ENCODE data around the gene TAAR8. TPM values are rescaled to one million over a fixed set of nuclear protein-coding genes. Genes with fewer than 3 reads are reported as not detected.
A peak's percentile ranks its signal among the peaks of the same experiment; 100 is the strongest.
"Not testable (repeated sequence)": the region's sequence is repeated elsewhere in the genome, so short reads cannot be mapped to it uniquely, and the experiment has no call there.

The TAAR8 gene
- polyA plus RNA-seq, 1 donor (not counting 4 experiments of a cell fraction or from before 2014, with no cell fraction given): not detected

GRCh38 chr6:132530293-132530974 is 22.0 kb upstream of the TAAR8 start:
- H3K9me1 ChIP-seq (ENCODE audit: control insufficient read depth, extremely low read depth, insufficient read depth, low read length): no peaks in the 10 kb centered on the region
- no peaks in the 10 kb centered on the region for H3K4me1 ChIP-seq (ENCODE audit: control insufficient read depth, extremely low read depth, insufficient read depth, low read length)
- H3K27me3 ChIP-seq (ENCODE audit: control insufficient read depth, extremely low read depth, insufficient read depth, low read length): no peaks in the 10 kb centered on the region
- H3K9ac ChIP-seq (ENCODE audit: control insufficient read depth, extremely low read depth, insufficient read depth, low read length): no peak overlapping the region
- no peaks in the 10 kb centered on the region for H3K36me3 ChIP-seq (ENCODE audit: control insufficient read depth in 2 of 2, extremely low read depth in 1 of 2, insufficient read depth in 2 of 2, low read length in 2 of 2)
- no peak overlapping the region for H3K27ac ChIP-seq (ENCODE audit: control insufficient read depth, insufficient read depth, low read length)
- no peaks in the 10 kb centered on the region for H4K20me1 ChIP-seq (ENCODE audit: control insufficient read depth, extremely low read depth, insufficient read depth, low read length)
- DNase-seq (ENCODE audit: low read depth, low spot score): no peak
- H2AFZ ChIP-seq (ENCODE audit: control insufficient read depth, low read length): peak overlapping the region; percentile 90
- dilution Hi-C loops (cut with MboI; ENCODE audit: extremely low pct_ligation_motif_present, low sequenced_read_pairs): no loop called here
- H3K4me2 ChIP-seq (ENCODE audit: control insufficient read depth, extremely low read depth, insufficient read depth, low read depth, low read length): peak overlapping the region; percentile 84
- no peak for TF ChIP-seq EZH2 (IDR thresholded peaks at IDR 0.05; ENCODE audit: low read length)
- peak; percentile 51 to 62 (median 58) for TF ChIP-seq CTCF (optimal IDR thresholded peaks at IDR 0.05 in 1 of 3, IDR thresholded peaks at IDR 0.05 in 1 of 3, conservative IDR thresholded peaks at IDR 0.05 in 1 of 3; ENCODE audit: extremely low read depth in 1 of 3, insufficient read depth in 2 of 3, low read length in 3 of 3)
- no peaks in the 10 kb centered on the region for H3K9me3 ChIP-seq (ENCODE audit: control insufficient read depth, low read depth, low read length)
- no peaks in the 10 kb centered on the region for H3K79me2 ChIP-seq (ENCODE audit: control insufficient read depth, insufficient read depth, low read length)
- peak overlapping the region in 1 of 3 experiments; percentile 26 for H3K4me3 ChIP-seq (ENCODE audit: control insufficient read depth in 2 of 3, extremely low read depth in 1 of 3, insufficient read depth in 2 of 3, low read depth in 1 of 3, low read length in 3 of 3)
- peak; percentile 77 for FAIRE-seq

- H3K36me3 ChIP-seq (ENCODE audit: control insufficient read depth in 2 of 2, extremely low read depth in 1 of 2, insufficient read depth in 2 of 2, low read length in 2 of 2); H2AFZ ChIP-seq (ENCODE audit: control insufficient read depth, low read length); FAIRE-seq; H3K9ac ChIP-seq (ENCODE audit: control insufficient read depth, extremely low read depth, insufficient read depth, low read length); H3K9me1 ChIP-seq (ENCODE audit: control insufficient read depth, extremely low read depth, insufficient read depth, low read length); H4K20me1 ChIP-seq (ENCODE audit: control insufficient read depth, extremely low read depth, insufficient read depth, low read length); H3K27ac ChIP-seq (ENCODE audit: control insufficient read depth, insufficient read depth, low read length); DNase-seq (ENCODE audit: low read depth, low spot score); H3K4me1 ChIP-seq (ENCODE audit: control insufficient read depth, extremely low read depth, insufficient read depth, low read length); H3K27me3 ChIP-seq (ENCODE audit: control insufficient read depth, extremely low read depth, insufficient read depth, low read length); H3K9me3 ChIP-seq (ENCODE audit: control insufficient read depth, low read depth, low read length); H3K79me2 ChIP-seq (ENCODE audit: control insufficient read depth, insufficient read depth, low read length); H3K4me2 ChIP-seq (ENCODE audit: control insufficient read depth, extremely low read depth, insufficient read depth, low read depth, low read length); H3K4me3 ChIP-seq (ENCODE audit: control insufficient read depth in 2 of 3, extremely low read depth in 1 of 3, insufficient read depth in 2 of 3, low read depth in 1 of 3, low read length in 3 of 3); dilution Hi-C loops (cut with MboI; ENCODE audit: extremely low pct_ligation_motif_present, low sequenced_read_pairs): not testable (repeated sequence)
These were observed 17.9 kb upstream of the TAAR8 start for GRCh38 chr6:132534546-132534945.

GRCh38 chr6:132537145-132537544 is 15.3 kb upstream of the TAAR8 start:
- dilution Hi-C loops (cut with MboI; ENCODE audit: extremely low pct_ligation_motif_present, low sequenced_read_pairs): no loop called here
- TF ChIP-seq CTCF (optimal IDR thresholded peaks at IDR 0.05 in 1 of 3, IDR thresholded peaks at IDR 0.05 in 1 of 3, conservative IDR thresholded peaks at IDR 0.05 in 1 of 3; ENCODE audit: extremely low read depth in 1 of 3, insufficient read depth in 2 of 3, low read length in 3 of 3): no peak
- TF ChIP-seq EZH2 (IDR thresholded peaks at IDR 0.05; ENCODE audit: low read length): no peak
- H3K9ac ChIP-seq (ENCODE audit: control insufficient read depth, extremely low read depth, insufficient read depth, low read length): no peak overlapping the region
- no peaks in the 10 kb centered on the region for H3K9me3 ChIP-seq (ENCODE audit: control insufficient read depth, low read depth, low read length)
- no peak overlapping the region for H3K4me3 ChIP-seq (ENCODE audit: control insufficient read depth in 2 of 3, extremely low read depth in 1 of 3, insufficient read depth in 2 of 3, low read depth in 1 of 3, low read length in 3 of 3)
- H3K4me2 ChIP-seq (ENCODE audit: control insufficient read depth, extremely low read depth, insufficient read depth, low read depth, low read length): no peak overlapping the region
- H3K36me3 ChIP-seq (ENCODE audit: control insufficient read depth in 2 of 2, extremely low read depth in 1 of 2, insufficient read depth in 2 of 2, low read length in 2 of 2): no peaks in the 10 kb centered on the region
- H3K9me1 ChIP-seq (ENCODE audit: control insufficient read depth, extremely low read depth, insufficient read depth, low read length): no peaks in the 10 kb centered on the region
- H3K27me3 ChIP-seq (ENCODE audit: control insufficient read depth, extremely low read depth, insufficient read depth, low read length): peaks cover 4% of the 10 kb centered on the region
- H3K27ac ChIP-seq (ENCODE audit: control insufficient read depth, insufficient read depth, low read length): no peak overlapping the region
- no peak for DNase-seq (ENCODE audit: low read depth, low spot score)
- no peaks in the 10 kb centered on the region for H3K79me2 ChIP-seq (ENCODE audit: control insufficient read depth, insufficient read depth, low read length)
- no peak overlapping the region for H2AFZ ChIP-seq (ENCODE audit: control insufficient read depth, low read length)
- no peak for FAIRE-seq
- no peaks in the 10 kb centered on the region for H4K20me1 ChIP-seq (ENCODE audit: control insufficient read depth, extremely low read depth, insufficient read depth, low read length)
- no peaks in the 10 kb centered on the region for H3K4me1 ChIP-seq (ENCODE audit: control insufficient read depth, extremely low read depth, insufficient read depth, low read length)

Data from keratinocyte (primary cell).